GM19035 (cell line): ENCODE results near the gene AIPL1.

ENCODE experiments used
- ATAC-seq: cut with Tn5 transposase; IDR thresholded peaks from one replicate; pipeline ENCODE4 v1.9.1; 2021; ENCODE audit not compliant: unreplicated experiment

Gene AIPL1

DNA sequence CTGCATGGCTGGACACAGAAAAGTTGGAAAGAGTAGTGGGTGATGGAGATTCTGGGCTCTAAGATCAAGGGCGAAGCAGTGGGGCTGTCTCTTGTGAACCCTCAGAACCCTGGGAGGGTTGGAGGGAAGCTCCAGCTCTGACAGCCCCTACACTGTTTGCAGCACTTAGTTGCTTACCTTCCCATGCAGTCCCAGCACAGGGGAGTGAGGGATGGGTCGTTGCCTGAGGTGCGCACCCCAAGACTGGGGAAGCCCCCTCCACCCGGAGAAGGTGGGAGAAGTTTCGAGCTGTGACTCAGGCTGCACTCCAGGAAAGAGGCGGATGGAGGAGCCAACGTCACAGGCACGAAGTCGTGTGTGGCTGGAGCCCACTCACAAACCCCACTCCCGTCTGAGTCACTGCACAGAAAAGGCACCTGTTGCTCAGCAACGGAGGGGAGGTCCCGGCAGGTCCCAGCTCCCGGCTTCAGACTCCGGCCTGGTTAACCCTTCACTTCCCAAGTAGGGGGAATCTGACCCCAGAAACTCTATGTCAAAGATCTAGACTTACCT lies 60.1 kb downstream of the AIPL1 start:
- no peak for ATAC-seq

GRCh38 chr17:6374271-6374691 lies 60.6 kb downstream of the AIPL1 start:
- ATAC-seq, result no peak
